GM12865 (cell line): ENCODE results near the gene NBEA.

Experiments
- DNase-seq: peaks from one replicate; pipeline ENCODE4 v3.0.0; 2010; ENCODE audit warnings: low read depth
- H3K4me3 ChIP-seq: 2 replicates; pipeline ENCODE4 v1.5.1; 2011; ENCODE audit warnings: mild to moderate bottlenecking, low read depth, low read length, control low read depth
- TF ChIP-seq, protein P1 (sequence below): IDR thresholded peaks from 2 replicates; pipeline ENCODE4 v1.5.1; 2011; ENCODE audit warnings: low read length, control low read depth, low read depth, inconsistent platforms; ENCODE audit not compliant: insufficient read depth; ENCODE audit errors: missing control alignments

NBEA gene

GRCh38 chr13:35016362-35017112 is 74.5 kb downstream of the NBEA start:
- DNase-seq, result no peak

GRCh38 chr13:35025314-35025713 is 83.2 kb downstream of the NBEA start:
- TF ChIP-seq, protein P1, sequence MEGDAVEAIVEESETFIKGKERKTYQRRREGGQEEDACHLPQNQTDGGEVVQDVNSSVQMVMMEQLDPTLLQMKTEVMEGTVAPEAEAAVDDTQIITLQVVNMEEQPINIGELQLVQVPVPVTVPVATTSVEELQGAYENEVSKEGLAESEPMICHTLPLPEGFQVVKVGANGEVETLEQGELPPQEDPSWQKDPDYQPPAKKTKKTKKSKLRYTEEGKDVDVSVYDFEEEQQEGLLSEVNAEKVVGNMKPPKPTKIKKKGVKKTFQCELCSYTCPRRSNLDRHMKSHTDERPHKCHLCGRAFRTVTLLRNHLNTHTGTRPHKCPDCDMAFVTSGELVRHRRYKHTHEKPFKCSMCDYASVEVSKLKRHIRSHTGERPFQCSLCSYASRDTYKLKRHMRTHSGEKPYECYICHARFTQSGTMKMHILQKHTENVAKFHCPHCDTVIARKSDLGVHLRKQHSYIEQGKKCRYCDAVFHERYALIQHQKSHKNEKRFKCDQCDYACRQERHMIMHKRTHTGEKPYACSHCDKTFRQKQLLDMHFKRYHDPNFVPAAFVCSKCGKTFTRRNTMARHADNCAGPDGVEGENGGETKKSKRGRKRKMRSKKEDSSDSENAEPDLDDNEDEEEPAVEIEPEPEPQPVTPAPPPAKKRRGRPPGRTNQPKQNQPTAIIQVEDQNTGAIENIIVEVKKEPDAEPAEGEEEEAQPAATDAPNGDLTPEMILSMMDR, result no peak
- no peak overlapping the region for H3K4me3 ChIP-seq
- no peak for DNase-seq

More at GRCh38 chr13:35016362-35017112, 74.5 kb downstream of the NBEA start:
- TF ChIP-seq, protein P1, result no peak
- no peak overlapping the region for H3K4me3 ChIP-seq

- DNase-seq, result no peak
- TF ChIP-seq, protein P1, result no peak
- no peak overlapping the region for H3K4me3 ChIP-seq
These were observed 86.3 kb downstream of the NBEA start for GRCh38 chr13:35028338-35028867.

- no peak overlapping the region for H3K4me3 ChIP-seq
- TF ChIP-seq, protein P1, result no peak
- DNase-seq, result no peak
These were observed 96.9 kb downstream of the NBEA start for GRCh38 chr13:35039012-35039411.

DNA sequence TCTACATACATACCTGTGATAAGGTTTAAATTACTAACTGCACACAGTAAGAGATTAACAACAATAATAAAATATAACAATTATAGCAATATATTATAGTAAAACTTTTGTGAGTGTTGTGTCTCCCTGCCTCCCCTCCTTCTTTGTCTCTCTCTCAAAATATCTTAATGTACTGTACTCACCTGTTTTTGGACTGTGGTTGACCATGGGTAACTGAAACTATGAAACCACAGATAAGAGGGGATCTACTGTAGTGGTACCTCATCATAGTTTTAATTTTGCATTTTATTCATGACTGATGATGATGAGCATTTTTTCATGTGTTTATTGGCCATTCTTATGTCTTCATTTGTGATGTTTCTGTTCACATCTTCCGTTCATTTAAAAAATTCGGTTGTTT is 104.5 kb downstream of the NBEA start:
- TF ChIP-seq, protein P1, result no peak
- H3K4me3 ChIP-seq, result no peak overlapping the region
- DNase-seq, result no peak

DNA sequence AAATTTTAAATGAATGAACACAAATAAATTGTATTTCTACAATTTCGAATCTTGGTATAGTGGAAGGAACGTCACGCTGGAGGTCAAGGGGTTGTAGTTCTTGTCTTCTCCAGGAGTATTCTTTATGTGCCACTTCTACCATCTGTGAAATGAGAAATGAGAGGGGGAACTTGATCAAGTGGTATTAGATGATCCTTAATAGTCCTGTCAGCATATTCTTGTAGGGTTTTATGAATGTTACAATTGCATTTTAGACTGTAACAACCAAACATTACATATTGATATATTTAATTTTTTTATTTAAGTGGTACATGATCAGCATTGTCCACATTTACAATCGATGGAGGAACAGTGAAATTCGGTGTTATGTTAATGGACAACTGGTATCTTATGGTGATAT is 113.6 kb downstream of the NBEA start:
- TF ChIP-seq, protein P1, result no peak
- H3K4me3 ChIP-seq, result no peak overlapping the region

More for the DNA sequence above, 113.6 kb downstream of the NBEA start:
- no peak for DNase-seq
